ENCODE data around the gene MED16.
"Not testable (repeated sequence)": the region's sequence is repeated elsewhere in the genome, so short reads cannot be mapped to it uniquely, and the experiment has no call there.

MED16 gene

DNA sequence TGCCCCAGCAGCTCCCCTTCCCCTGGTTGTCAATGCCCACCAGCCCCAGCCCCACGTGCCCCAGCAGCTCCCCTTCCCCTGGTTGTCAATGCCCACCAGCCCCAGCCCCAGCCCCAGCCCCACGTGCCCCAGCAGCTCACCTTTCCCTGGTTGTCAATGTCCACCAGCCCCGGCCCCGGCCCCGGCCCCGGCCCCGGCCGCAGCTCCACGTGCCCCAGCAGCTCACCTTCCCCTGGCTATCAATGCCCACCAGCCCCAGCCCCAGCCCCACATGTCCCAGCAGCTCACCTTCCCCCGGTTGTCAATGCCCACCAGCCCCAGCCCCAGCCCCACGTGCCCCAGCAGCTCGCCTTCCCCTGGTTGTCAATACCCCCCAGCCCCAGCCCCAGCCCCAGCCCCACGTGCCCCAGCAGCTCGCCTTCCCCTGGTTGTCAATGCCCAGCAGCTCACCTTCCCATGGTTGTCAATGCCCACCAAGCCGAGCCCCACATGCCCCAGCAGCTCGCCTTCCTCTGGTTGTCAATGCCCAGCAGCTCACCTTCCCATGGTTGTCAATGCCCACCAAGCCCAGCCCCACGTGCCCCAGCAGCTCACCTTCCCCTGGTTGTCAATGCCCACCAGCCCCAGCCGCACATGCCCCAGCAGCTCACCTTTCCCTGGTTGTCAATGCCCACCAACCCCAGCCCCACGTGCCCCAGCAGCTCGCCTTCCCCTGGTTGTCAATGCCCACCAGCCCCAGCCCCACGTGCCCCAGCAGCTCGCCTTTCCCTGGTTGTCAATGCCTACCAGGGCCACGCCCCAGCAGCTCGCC lies 14.0 kb downstream of the MED16 start:
- 94% methylated on average over 20 of the region's 24 CpGs for WGBS
- not testable (repeated sequence) for H3K27me3 ChIP-seq (ENCODE audit: control insufficient read depth in 1 of 2, insufficient read depth in 1 of 2, low read length in 2 of 2); H2AFZ ChIP-seq (ENCODE audit: low read depth, low read length)

DNA sequence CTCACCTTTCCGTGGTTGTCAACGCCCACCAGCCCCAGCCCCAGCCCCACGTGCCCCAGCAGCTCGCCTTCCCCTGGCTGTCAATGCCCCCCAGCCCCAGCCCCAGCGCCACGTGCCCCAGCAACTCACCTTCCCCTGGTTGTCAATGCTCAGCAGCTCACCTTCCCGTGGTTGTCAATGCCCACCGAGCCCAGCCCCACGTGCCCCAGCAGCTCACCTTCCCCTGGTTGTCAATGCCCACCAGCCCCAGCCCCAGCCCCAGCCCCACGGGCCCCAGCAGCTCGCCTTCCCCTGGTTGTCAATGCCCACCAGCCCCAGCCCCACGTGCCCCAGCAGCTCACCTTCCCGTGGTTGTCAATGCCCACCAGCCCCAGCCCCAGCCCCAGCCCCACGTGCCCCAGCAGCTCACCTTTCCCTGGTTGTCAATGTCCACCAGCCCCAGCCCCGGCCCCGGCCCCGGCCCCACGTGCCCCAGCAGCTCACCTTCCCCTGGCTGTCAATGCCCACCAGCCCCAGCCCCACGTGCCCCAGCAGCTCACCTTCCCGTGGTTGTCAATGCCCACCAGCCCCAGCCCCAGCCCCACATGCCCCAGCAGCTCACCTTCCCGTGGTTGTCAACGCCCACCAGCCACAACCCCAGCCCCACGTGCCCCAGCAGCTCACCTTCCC lies 14.9 kb downstream of the MED16 start:
- H4K8ac ChIP-seq (ENCODE audit: low read length); H3K4me2 ChIP-seq (ENCODE audit: low read length, poor library complexity, severe bottlenecking); H3K14ac ChIP-seq (ENCODE audit: low read length in 2 of 2); H2BK12ac ChIP-seq (ENCODE audit: low read length in 2 of 2); H3K9ac ChIP-seq (ENCODE audit: low read length); H3K9me3 ChIP-seq (ENCODE audit: control insufficient read depth, low read length); H3K27me3 ChIP-seq (ENCODE audit: control insufficient read depth in 1 of 2, insufficient read depth in 1 of 2, low read length in 2 of 2); H3K4me3 ChIP-seq (ENCODE audit: insufficient read depth in 1 of 2, low read depth in 1 of 2, low read length in 2 of 2); H2AFZ ChIP-seq (ENCODE audit: low read depth, low read length); H3K4ac ChIP-seq (ENCODE audit: low read depth in 1 of 2, low read length in 2 of 2); DNase-seq; H2BK15ac ChIP-seq (ENCODE audit: low read depth, poor library complexity, severe bottlenecking); H3K27ac ChIP-seq (ENCODE audit: low read length, poor library complexity, severe bottlenecking); H2BK120ac ChIP-seq (ENCODE audit: low read depth, low read length); H2BK5ac ChIP-seq (ENCODE audit: low read depth, low read length, poor library complexity, severe bottlenecking); H2AK5ac ChIP-seq (ENCODE audit: low read length, severe bottlenecking); H3K23ac ChIP-seq (ENCODE audit: low read length in 2 of 2); H3K18ac ChIP-seq (ENCODE audit: low read depth in 1 of 2, low read length in 2 of 2); H3K4me1 ChIP-seq (ENCODE audit: control insufficient read depth, insufficient read depth, low read depth, low read length); H4K91ac ChIP-seq (ENCODE audit: low read length): not testable (repeated sequence)
- 93% methylated on average over 18 of the region's 23 CpGs for WGBS
- H3K79me1 ChIP-seq (replicated peaks; ENCODE audit: low read length, poor library complexity, severe bottlenecking), result peaks cover 24% of the 10 kb centered on the region
- H3K36me3 ChIP-seq (ENCODE audit: control insufficient read depth in 1 of 2, insufficient read depth in 2 of 2, low read depth in 1 of 2, low read length in 2 of 2), result peaks cover 54 to 96% of the 10 kb centered on the region in 2 experiments

More for the DNA sequence above, 14.0 kb downstream of the MED16 start:
- not testable (repeated sequence) for H4K91ac ChIP-seq (ENCODE audit: low read length); H3K14ac ChIP-seq (ENCODE audit: low read length in 2 of 2); H3K9ac ChIP-seq (ENCODE audit: low read length); DNase-seq; H3K4me2 ChIP-seq (ENCODE audit: low read length, poor library complexity, severe bottlenecking); H3K27ac ChIP-seq (ENCODE audit: low read length, poor library complexity, severe bottlenecking); H2BK12ac ChIP-seq (ENCODE audit: low read length in 2 of 2); H2BK5ac ChIP-seq (ENCODE audit: low read depth, low read length, poor library complexity, severe bottlenecking); H2AK5ac ChIP-seq (ENCODE audit: low read length, severe bottlenecking); H4K8ac ChIP-seq (ENCODE audit: low read length); H3K4ac ChIP-seq (ENCODE audit: low read depth in 1 of 2, low read length in 2 of 2); H3K9me3 ChIP-seq (ENCODE audit: control insufficient read depth, low read length); H3K18ac ChIP-seq (ENCODE audit: low read depth in 1 of 2, low read length in 2 of 2); H2BK15ac ChIP-seq (ENCODE audit: low read depth, poor library complexity, severe bottlenecking); H2BK120ac ChIP-seq (ENCODE audit: low read depth, low read length); H3K23ac ChIP-seq (ENCODE audit: low read length in 2 of 2)
- Histone ChIP-seq H3K4me1 (ENCODE audit: control insufficient read depth, insufficient read depth, low read depth, low read length) (peaks cover 17% of the 10 kb centered on the region), H3K4me3 (ENCODE audit: insufficient read depth in 1 of 2, low read depth in 1 of 2, low read length in 2 of 2) (peak overlapping the region in 1 of 2 experiments; percentile 31), H3K79me1 (replicated peaks; ENCODE audit: low read length, poor library complexity, severe bottlenecking) (peaks cover 24% of the 10 kb centered on the region), H3K36me3 (ENCODE audit: control insufficient read depth in 1 of 2, insufficient read depth in 2 of 2, low read depth in 1 of 2, low read length in 2 of 2) (peaks cover 59 to 96% of the 10 kb centered on the region in 2 experiments)

- Histone ChIP-seq H2BK120ac (ENCODE audit: low read depth, low read length) (no peak overlapping the region), H4K91ac (ENCODE audit: low read length) (no peak overlapping the region), H3K14ac (ENCODE audit: low read length in 2 of 2) (no peak overlapping the region), H3K4me1 (ENCODE audit: control insufficient read depth, insufficient read depth, low read depth, low read length) (peaks cover 19% of the 10 kb centered on the region), H3K79me1 (replicated peaks; ENCODE audit: low read length, poor library complexity, severe bottlenecking) (peaks cover 13% of the 10 kb centered on the region), H3K4ac (ENCODE audit: low read depth in 1 of 2, low read length in 2 of 2) (no peak overlapping the region), H2AK5ac (ENCODE audit: low read length, severe bottlenecking) (no peak overlapping the region), H3K18ac (ENCODE audit: low read depth in 1 of 2, low read length in 2 of 2) (no peak overlapping the region), H2BK15ac (ENCODE audit: low read depth, poor library complexity, severe bottlenecking) (no peak overlapping the region), H3K9me3 (ENCODE audit: control insufficient read depth, low read length) (no peaks in the 10 kb centered on the region), H3K9ac (ENCODE audit: low read length) (no peak overlapping the region), H2AFZ (ENCODE audit: low read depth, low read length) (no peak overlapping the region), H4K8ac (ENCODE audit: low read length) (no peak overlapping the region), H3K36me3 (ENCODE audit: control insufficient read depth in 1 of 2, insufficient read depth in 2 of 2, low read depth in 1 of 2, low read length in 2 of 2) (peaks cover 41 to 91% of the 10 kb centered on the region in 2 experiments), H3K27ac (ENCODE audit: low read length, poor library complexity, severe bottlenecking) (no peak overlapping the region), H3K4me3 (ENCODE audit: insufficient read depth in 1 of 2, low read depth in 1 of 2, low read length in 2 of 2) (no peak overlapping the region), H3K4me2 (ENCODE audit: low read length, poor library complexity, severe bottlenecking) (no peak overlapping the region), H3K23ac (ENCODE audit: low read length in 2 of 2) (no peak overlapping the region), H3K27me3 (ENCODE audit: control insufficient read depth in 1 of 2, insufficient read depth in 1 of 2, low read length in 2 of 2) (no peaks in the 10 kb centered on the region), H2BK5ac (ENCODE audit: low read depth, low read length, poor library complexity, severe bottlenecking) (no peak overlapping the region), H2BK12ac (ENCODE audit: low read length in 2 of 2) (no peak overlapping the region)
- WGBS, result 97% methylated on average over 29 of the region's 29 CpGs
- no peak for DNase-seq
These were observed 16.1 kb downstream of the MED16 start for GRCh38 chr19:876780-877314.

DNA sequence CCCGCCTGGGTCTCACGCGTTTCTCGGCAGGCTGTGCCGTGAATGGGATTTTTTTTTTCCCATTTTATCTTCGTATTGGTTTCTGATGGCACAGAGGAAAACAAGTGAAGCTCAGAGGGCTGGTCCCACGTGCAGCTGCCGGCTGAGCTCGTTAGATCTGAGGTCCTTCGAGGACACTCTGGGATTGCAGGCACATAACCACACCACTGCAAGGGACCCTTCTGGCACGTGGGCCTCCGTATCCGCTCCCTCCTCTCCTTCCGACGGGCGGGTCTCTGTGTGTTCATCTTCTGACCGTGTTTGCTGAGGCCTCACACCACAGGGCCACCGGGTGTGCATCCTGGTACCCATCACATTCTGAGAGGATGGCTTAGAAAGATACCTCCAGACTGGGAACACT lies 16.9 kb downstream of the MED16 start:
- H4K8ac ChIP-seq (ENCODE audit: low read length), result no peak overlapping the region
- H2BK5ac ChIP-seq (ENCODE audit: low read depth, low read length, poor library complexity, severe bottlenecking), result no peak overlapping the region
- H2AK5ac ChIP-seq (ENCODE audit: low read length, severe bottlenecking), result no peak overlapping the region
- no peak overlapping the region for H4K91ac ChIP-seq (ENCODE audit: low read length)
- no peak overlapping the region for H2BK15ac ChIP-seq (ENCODE audit: low read depth, poor library complexity, severe bottlenecking)
- H3K4me1 ChIP-seq (ENCODE audit: control insufficient read depth, insufficient read depth, low read depth, low read length), result peaks cover 25% of the 10 kb centered on the region
- WGBS, result 88% methylated on average over 18 of the region's 18 CpGs
- H3K18ac ChIP-seq (ENCODE audit: low read depth in 1 of 2, low read length in 2 of 2), result no peak overlapping the region
- no peak overlapping the region for H3K4me3 ChIP-seq (ENCODE audit: insufficient read depth in 1 of 2, low read depth in 1 of 2, low read length in 2 of 2)
- no peak overlapping the region for H3K14ac ChIP-seq (ENCODE audit: low read length in 2 of 2)
- no peak for DNase-seq
- no peak overlapping the region for H3K27ac ChIP-seq (ENCODE audit: low read length, poor library complexity, severe bottlenecking)
- H3K27me3 ChIP-seq (ENCODE audit: control insufficient read depth in 1 of 2, insufficient read depth in 1 of 2, low read length in 2 of 2), result no peaks in the 10 kb centered on the region
- no peak overlapping the region for H3K4me2 ChIP-seq (ENCODE audit: low read length, poor library complexity, severe bottlenecking)
- H3K4ac ChIP-seq (ENCODE audit: low read depth in 1 of 2, low read length in 2 of 2), result no peak overlapping the region
- no peak overlapping the region for H3K23ac ChIP-seq (ENCODE audit: low read length in 2 of 2)
- no peak overlapping the region for H3K9ac ChIP-seq (ENCODE audit: low read length)
- peaks cover 34 to 88% of the 10 kb centered on the region in 2 experiments for H3K36me3 ChIP-seq (ENCODE audit: control insufficient read depth in 1 of 2, insufficient read depth in 2 of 2, low read depth in 1 of 2, low read length in 2 of 2)
- no peak overlapping the region for H2BK120ac ChIP-seq (ENCODE audit: low read depth, low read length)
- no peaks in the 10 kb centered on the region for H3K9me3 ChIP-seq (ENCODE audit: control insufficient read depth, low read length)
- H3K79me1 ChIP-seq (replicated peaks; ENCODE audit: low read length, poor library complexity, severe bottlenecking), result peaks cover 9% of the 10 kb centered on the region
- H2BK12ac ChIP-seq (ENCODE audit: low read length in 2 of 2), result no peak overlapping the region
- H2AFZ ChIP-seq (ENCODE audit: low read depth, low read length), result no peak overlapping the region

Data from mesenchymal stem cell (in vitro differentiated cells and primary cell).